GM12878 (cell line): ENCODE data around the gene TOGARAM1. TPM values are rescaled to one million over a fixed set of nuclear protein-coding genes. Genes with fewer than 3 reads are reported as not detected.

ENCODE experiments used
- CREM ChIP-seq: IDR thresholded peaks from 2 replicates; pipeline ENCODE4 v1.6.1; 2014; ENCODE audit warnings: antibody characterized with exemption, low read depth
- CTCF ChIP-seq, 3 experiments: IDR thresholded peaks in 2 of 3; conservative IDR thresholded peaks in 1 of 3; 2 replicates each; pipeline ENCODE4 v1.5.1; 2011; ENCODE audit warnings: low read depth in 3 of 3, low read length in 3 of 3, mild to moderate bottlenecking in 3 of 3, control low read depth in 2 of 3, moderate library complexity in 2 of 3, inconsistent platforms in 1 of 3, mixed read lengths in 1 of 3; ENCODE audit not compliant: control insufficient read depth in 2 of 3, insufficient read depth in 1 of 3; ENCODE audit errors: extremely low read depth in 1 of 3
- CUX1 ChIP-seq: IDR thresholded peaks from 2 replicates; pipeline ENCODE4 v1.6.1; 2012; ENCODE audit warnings: improper control_type of control experiment, low read depth, low read length; ENCODE audit not compliant: insufficient replicate concordance
- JUND ChIP-seq: IDR thresholded peaks from 2 replicates; pipeline ENCODE4 v1.6.1; 2012; ENCODE audit warnings: low read depth, mild to moderate bottlenecking, low read length, improper control_type of control experiment, moderate library complexity
- NR2F1 ChIP-seq: fragments of 450-650 bp; conservative IDR thresholded peaks from 2 replicates; pipeline ENCODE4 v1.6.1; 2017; ENCODE audit warnings: mild to moderate bottlenecking
- POU2F2 ChIP-seq: IDR thresholded peaks from 3 replicates; pipeline ENCODE4 v1.6.1; 2011; ENCODE audit warnings: low read depth, mild to moderate bottlenecking, low read length, borderline replicate concordance
- RAD51 ChIP-seq: fragments of 450-650 bp; IDR thresholded peaks from 2 replicates; pipeline ENCODE4 v1.6.1; 2016; ENCODE audit warnings: moderate library complexity, mild to moderate bottlenecking, inconsistent platforms
- SKIL ChIP-seq: fragments of 450-650 bp; IDR thresholded peaks from 2 replicates; pipeline ENCODE4 v1.6.1; 2017; ENCODE audit warnings: mild to moderate bottlenecking, low read depth, inconsistent platforms; ENCODE audit not compliant: poor library complexity, severe bottlenecking
- ZBED1 ChIP-seq: IDR thresholded peaks from 2 replicates; pipeline ENCODE4 v1.6.1; 2016; ENCODE audit warnings: borderline replicate concordance
- ZNF687 ChIP-seq: fragments of 450-650 bp; IDR thresholded peaks from 2 replicates; pipeline ENCODE4 v1.6.1; 2017; ENCODE audit warnings: mild to moderate bottlenecking, moderate library complexity
- polyA plus RNA-seq, 11 experiments: library from polyadenylated mRNA; depleted of rRNA in 4 of 11; unstranded in 6 of 11; stranded (reverse) in 5 of 11; fragments of >200 nt; fragmentation: Nextera tagmentation in 4 of 11; fragmentation: Illumina TruSeq in 1 of 11; extraction: Ambion mirVana in 4 of 11; extraction: Trizol in 1 of 11; gene quantifications; 1 replicate in 1 of 11; 2 replicates in 10 of 11; pipeline versions ENCODE4 v1.2.1 to v1.2.3, GENCODE V29; 2011 to 2016; ENCODE audit warnings: inconsistent platforms in 2 of 11, missing spikeins in 2 of 11, low read depth in 1 of 11
- total RNA-seq, 4 experiments: library from RNA; depleted of rRNA in 3 of 4; stranded (reverse); fragments of >200 nt in 3 of 4; fragmentation: Illumina TruSeq in 1 of 4; extraction: Trizol in 1 of 4; gene quantifications; 2 replicates each; pipeline versions ENCODE4 v1.2.1 to v1.2.3, GENCODE V29; 2013 to 2021

Gene TOGARAM1
- total and polyA plus RNA-seq, 10 of the 15 experiments (the other 5 are each of a cell fraction or from before 2014, with no cell fraction given) = 2.1 to 14.4 (median 7.2) TPM

- TF ChIP-seq CUX1 (no peak), ZBED1 (no peak), NR2F1 (no peak), CREM (no peak), POU2F2 (no peak), RAD51 (no peak), ZNF687 (no peak), CTCF (IDR thresholded peaks at IDR 0.05 in 2 of 3, conservative IDR thresholded peaks at IDR 0.05 in 1 of 3; ENCODE audit: control insufficient read depth in 2 of 3, extremely low read depth in 1 of 3, insufficient read depth in 1 of 3, low read depth in 3 of 3, low read length in 3 of 3) (no peak), JUND (no peak), SKIL (no peak)
Measured at GRCh38 chr14:44928793-44929192, 33.2 kb upstream of the TOGARAM1 start (continued).
